ENCODE measurements around the gene S100G. TPM values are rescaled to one million over a fixed set of nuclear protein-coding genes. Genes with fewer than 3 reads are reported as not detected.
"Not testable (repeated sequence)": the region's sequence is repeated elsewhere in the genome, so short reads cannot be mapped to it uniquely, and the experiment has no call there.

The S100G gene
- polyA plus RNA-seq, 3 donors = not detected

DNA sequence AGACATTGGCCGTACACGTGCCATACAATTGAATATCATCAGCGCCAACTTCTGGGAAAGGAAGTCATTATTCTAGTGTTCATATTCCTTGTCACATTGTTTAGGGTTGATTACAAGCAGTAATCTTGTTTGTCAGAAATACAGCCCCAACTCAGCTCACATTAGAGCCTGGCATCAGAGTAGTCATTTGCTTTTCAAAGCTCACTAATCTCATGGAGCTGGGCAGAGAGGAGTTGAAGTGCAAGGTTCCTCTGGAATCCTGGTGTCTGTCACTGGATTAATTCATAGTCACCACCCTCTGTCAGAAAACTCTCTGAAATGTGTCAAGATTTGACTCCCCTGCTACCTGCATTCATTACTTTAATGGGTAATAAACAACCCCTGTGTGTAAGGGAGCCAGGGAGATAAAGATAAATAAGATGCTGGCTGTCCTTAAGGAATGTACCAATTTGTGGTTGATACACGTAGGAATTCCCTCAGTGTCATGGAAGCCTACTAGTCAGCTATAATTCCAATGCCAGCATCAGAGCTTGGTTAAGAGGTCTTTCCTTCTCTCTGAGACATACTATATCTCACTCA lies 43.7 kb upstream of the S100G start:
- no peak overlapping the region for H3K27ac ChIP-seq (ENCODE audit: low read depth in 1 of 2, low read length in 2 of 2)

GRCh38 chrX:16610121-16610621 lies 39.8 kb upstream of the S100G start:
- TF ChIP-seq, protein P1, sequence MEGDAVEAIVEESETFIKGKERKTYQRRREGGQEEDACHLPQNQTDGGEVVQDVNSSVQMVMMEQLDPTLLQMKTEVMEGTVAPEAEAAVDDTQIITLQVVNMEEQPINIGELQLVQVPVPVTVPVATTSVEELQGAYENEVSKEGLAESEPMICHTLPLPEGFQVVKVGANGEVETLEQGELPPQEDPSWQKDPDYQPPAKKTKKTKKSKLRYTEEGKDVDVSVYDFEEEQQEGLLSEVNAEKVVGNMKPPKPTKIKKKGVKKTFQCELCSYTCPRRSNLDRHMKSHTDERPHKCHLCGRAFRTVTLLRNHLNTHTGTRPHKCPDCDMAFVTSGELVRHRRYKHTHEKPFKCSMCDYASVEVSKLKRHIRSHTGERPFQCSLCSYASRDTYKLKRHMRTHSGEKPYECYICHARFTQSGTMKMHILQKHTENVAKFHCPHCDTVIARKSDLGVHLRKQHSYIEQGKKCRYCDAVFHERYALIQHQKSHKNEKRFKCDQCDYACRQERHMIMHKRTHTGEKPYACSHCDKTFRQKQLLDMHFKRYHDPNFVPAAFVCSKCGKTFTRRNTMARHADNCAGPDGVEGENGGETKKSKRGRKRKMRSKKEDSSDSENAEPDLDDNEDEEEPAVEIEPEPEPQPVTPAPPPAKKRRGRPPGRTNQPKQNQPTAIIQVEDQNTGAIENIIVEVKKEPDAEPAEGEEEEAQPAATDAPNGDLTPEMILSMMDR (IDR thresholded peaks at IDR 0.05) = no peak
- Mint-ChIP-seq H3K27me3 (ENCODE audit: low read depth in 3 of 3) (peaks cover 0 to 24% (median 0%) of the 10 kb centered on the region in 3 donors), H3K9me3 (peaks cover 0 to 2% (median 0%) of the 10 kb centered on the region in 7 donors), H3K4me3 (no peak overlapping the region), H3K36me3 (peaks cover 12 to 16% of the 10 kb centered on the region in 2 donors), H3K4me1 (no peaks in the 10 kb centered on the region), H3K27ac (no peak overlapping the region)
- Histone ChIP-seq H3K36me3 (replicated peaks in 1 of 2; ENCODE audit: control insufficient read depth in 1 of 2, insufficient read depth in 2 of 2, low read length in 2 of 2) (no peaks in the 10 kb centered on the region), H2AFZ (ENCODE audit: insufficient read depth, low read depth, low read length, poor library complexity, severe bottlenecking) (no peak overlapping the region), H3K9me3 (replicated peaks in 1 of 2; ENCODE audit: control insufficient read depth in 1 of 2, insufficient read depth in 1 of 2, low read length in 2 of 2) (no peaks in the 10 kb centered on the region), H3K9ac (ENCODE audit: insufficient read depth, low read length, poor library complexity, severe bottlenecking) (no peak overlapping the region), H3K27ac (ENCODE audit: low read depth in 1 of 2, low read length in 2 of 2) (no peak overlapping the region), H3K4me3 (replicated peaks in 1 of 3; ENCODE audit: low read depth in 2 of 3, low read length in 3 of 3) (no peak overlapping the region), H3K4me2 (replicated peaks; ENCODE audit: extremely low read depth, low read length, poor library complexity, severe bottlenecking) (no peak overlapping the region), H3K79me2 (ENCODE audit: insufficient read depth, low read length) (no peaks in the 10 kb centered on the region), H4K20me1 (ENCODE audit: insufficient read depth, low read length) (no peaks in the 10 kb centered on the region), H3K4me1 (ENCODE audit: control insufficient read depth in 1 of 2, insufficient read depth in 2 of 2, low read length in 2 of 2) (no peaks in the 10 kb centered on the region), H3K27me3 (ENCODE audit: control insufficient read depth in 2 of 2, insufficient read depth in 2 of 2, low read length in 2 of 2) (peaks cover 0 to 12% of the 10 kb centered on the region in 2 donors)
- no CpG with 5 or more reads among the region's 1 CpG for WGBS (ENCODE audit: insufficient coverage)
- intact Hi-C loops (cut with micrococcal nuclease) = no loop called here
- no peak for DNase-seq

More for the DNA sequence above, 43.7 kb upstream of the S100G start:
- no peaks in the 10 kb centered on the region for H3K79me2 ChIP-seq (ENCODE audit: insufficient read depth, low read length)
- H3K4me2 ChIP-seq (replicated peaks; ENCODE audit: extremely low read depth, low read length, poor library complexity, severe bottlenecking) = no peak overlapping the region
- H3K9ac ChIP-seq (ENCODE audit: insufficient read depth, low read length, poor library complexity, severe bottlenecking) = no peak overlapping the region
- WGBS (ENCODE audit: insufficient coverage) = no CpG with 5 or more reads among the region's 4 CpGs
- Mint-ChIP-seq H3K27me3 (ENCODE audit: low read depth in 3 of 3) (peaks cover 0 to 8% (median 0%) of the 10 kb centered on the region in 3 donors), H3K4me1 (no peaks in the 10 kb centered on the region), H3K27ac (no peak overlapping the region), H3K4me3 (no peak overlapping the region), H3K9me3 (peaks cover 0 to 3% (median 0%) of the 10 kb centered on the region in 7 donors), H3K36me3 (peaks cover 6 to 7% of the 10 kb centered on the region in 2 donors)
- DNase-seq = no peak
- no peaks in the 10 kb centered on the region for H3K4me1 ChIP-seq (ENCODE audit: control insufficient read depth in 1 of 2, insufficient read depth in 2 of 2, low read length in 2 of 2)
- no peaks in the 10 kb centered on the region for H4K20me1 ChIP-seq (ENCODE audit: insufficient read depth, low read length)
- TF ChIP-seq, protein P1 (IDR thresholded peaks at IDR 0.05) = no peak
- no peaks in the 10 kb centered on the region for H3K36me3 ChIP-seq (replicated peaks in 1 of 2; ENCODE audit: control insufficient read depth in 1 of 2, insufficient read depth in 2 of 2, low read length in 2 of 2)
- H3K9me3 ChIP-seq (replicated peaks in 1 of 2; ENCODE audit: control insufficient read depth in 1 of 2, insufficient read depth in 1 of 2, low read length in 2 of 2) = no peaks in the 10 kb centered on the region
- no peak overlapping the region for H2AFZ ChIP-seq (ENCODE audit: insufficient read depth, low read depth, low read length, poor library complexity, severe bottlenecking)
- H3K4me3 ChIP-seq (replicated peaks in 1 of 3; ENCODE audit: low read depth in 2 of 3, low read length in 3 of 3) = no peak overlapping the region
- intact Hi-C loops (cut with micrococcal nuclease) = no loop called here
- H3K27me3 ChIP-seq (ENCODE audit: control insufficient read depth in 2 of 2, insufficient read depth in 2 of 2, low read length in 2 of 2) = peaks cover 0 to 13% of the 10 kb centered on the region in 2 donors

- H3K4me3 Mint-ChIP-seq; H3K4me1 ChIP-seq (ENCODE audit: control insufficient read depth in 1 of 2, insufficient read depth in 2 of 2, low read length in 2 of 2); H3K79me2 ChIP-seq (ENCODE audit: insufficient read depth, low read length); H3K27ac ChIP-seq (ENCODE audit: low read depth in 1 of 2, low read length in 2 of 2); H3K27ac Mint-ChIP-seq; H3K4me2 ChIP-seq (replicated peaks; ENCODE audit: extremely low read depth, low read length, poor library complexity, severe bottlenecking); H3K9me3 ChIP-seq (replicated peaks in 1 of 2; ENCODE audit: control insufficient read depth in 1 of 2, insufficient read depth in 1 of 2, low read length in 2 of 2); DNase-seq; H3K4me3 ChIP-seq (replicated peaks in 1 of 3; ENCODE audit: low read depth in 2 of 3, low read length in 3 of 3); H2AFZ ChIP-seq (ENCODE audit: insufficient read depth, low read depth, low read length, poor library complexity, severe bottlenecking); H3K9me3 Mint-ChIP-seq; H3K9ac ChIP-seq (ENCODE audit: insufficient read depth, low read length, poor library complexity, severe bottlenecking); H3K36me3 ChIP-seq (replicated peaks in 1 of 2; ENCODE audit: control insufficient read depth in 1 of 2, insufficient read depth in 2 of 2, low read length in 2 of 2); H4K20me1 ChIP-seq (ENCODE audit: insufficient read depth, low read length); intact Hi-C loops (cut with micrococcal nuclease); H3K4me1 Mint-ChIP-seq: not testable (repeated sequence)
- WGBS (ENCODE audit: insufficient coverage) = no CpG with 5 or more reads among the region's 3 CpGs
- Mint-ChIP-seq H3K27me3 (ENCODE audit: low read depth in 3 of 3) (peaks cover 0 to 24% (median 0%) of the 10 kb centered on the region in 3 donors), H3K36me3 (peaks cover 12 to 14% of the 10 kb centered on the region in 2 donors)
- peaks cover 0 to 12% of the 10 kb centered on the region in 2 donors for H3K27me3 ChIP-seq (ENCODE audit: control insufficient read depth in 2 of 2, insufficient read depth in 2 of 2, low read length in 2 of 2)
Measured at GRCh38 chrX:16610654-16611053, 39.3 kb upstream of the S100G start.
